Activated T-cell treated with anti-CD3 and anti-CD28 coated beads, Interleukin-2, amount 50 U/mL, for 4 hours (primary cell): ENCODE measurements around the gene CCL19. TPM values are rescaled to one million over a fixed set of nuclear protein-coding genes. Genes with fewer than 3 reads are reported as not detected.
"Not testable (repeated sequence)": the region's sequence is repeated elsewhere in the genome, so short reads cannot be mapped to it uniquely, and the experiment has no call there.

Experiments
- ATAC-seq, 2 donors: fragments of 200-7000 bp; cut with Tn5 transposase; one replicate each; pipeline ENCODE4 v1.10.0; 2021
- DNase-seq: peaks from one replicate; pipeline ENCODE4 v3.0.0-alpha.2; 2020
- H3K27me3 Mint-ChIP-seq: one replicate; pipeline ENCODE4 v1.8.0; 2021; ENCODE audit warnings: low read depth, mixed read lengths
- H3K36me3 Mint-ChIP-seq: one replicate; pipeline ENCODE4 v1.8.0; 2022; ENCODE audit warnings: mixed read lengths; ENCODE audit not compliant: insufficient read depth
- H3K4me1 Mint-ChIP-seq: one replicate; pipeline ENCODE4 v1.8.0; 2021; ENCODE audit warnings: low read depth, mixed read lengths
- H3K4me3 Mint-ChIP-seq: one replicate; pipeline ENCODE4 v1.8.0; 2021; ENCODE audit warnings: mild to moderate bottlenecking, moderate library complexity, mixed read lengths
- H3K9me3 Mint-ChIP-seq: one replicate; pipeline ENCODE4 v1.8.0; 2021; ENCODE audit warnings: mixed read lengths
- total RNA-seq, 3 donors: library from RNA; stranded (reverse); gene quantifications; one replicate each; pipeline ENCODE4 v1.2.1, GENCODE V29; 2021

The CCL19 gene
- total RNA-seq: 1 to 10 TPM in 2 of 3 donors, under 1 TPM in 1; 0.82 to 1.1 (median 1.0) TPM

DNA sequence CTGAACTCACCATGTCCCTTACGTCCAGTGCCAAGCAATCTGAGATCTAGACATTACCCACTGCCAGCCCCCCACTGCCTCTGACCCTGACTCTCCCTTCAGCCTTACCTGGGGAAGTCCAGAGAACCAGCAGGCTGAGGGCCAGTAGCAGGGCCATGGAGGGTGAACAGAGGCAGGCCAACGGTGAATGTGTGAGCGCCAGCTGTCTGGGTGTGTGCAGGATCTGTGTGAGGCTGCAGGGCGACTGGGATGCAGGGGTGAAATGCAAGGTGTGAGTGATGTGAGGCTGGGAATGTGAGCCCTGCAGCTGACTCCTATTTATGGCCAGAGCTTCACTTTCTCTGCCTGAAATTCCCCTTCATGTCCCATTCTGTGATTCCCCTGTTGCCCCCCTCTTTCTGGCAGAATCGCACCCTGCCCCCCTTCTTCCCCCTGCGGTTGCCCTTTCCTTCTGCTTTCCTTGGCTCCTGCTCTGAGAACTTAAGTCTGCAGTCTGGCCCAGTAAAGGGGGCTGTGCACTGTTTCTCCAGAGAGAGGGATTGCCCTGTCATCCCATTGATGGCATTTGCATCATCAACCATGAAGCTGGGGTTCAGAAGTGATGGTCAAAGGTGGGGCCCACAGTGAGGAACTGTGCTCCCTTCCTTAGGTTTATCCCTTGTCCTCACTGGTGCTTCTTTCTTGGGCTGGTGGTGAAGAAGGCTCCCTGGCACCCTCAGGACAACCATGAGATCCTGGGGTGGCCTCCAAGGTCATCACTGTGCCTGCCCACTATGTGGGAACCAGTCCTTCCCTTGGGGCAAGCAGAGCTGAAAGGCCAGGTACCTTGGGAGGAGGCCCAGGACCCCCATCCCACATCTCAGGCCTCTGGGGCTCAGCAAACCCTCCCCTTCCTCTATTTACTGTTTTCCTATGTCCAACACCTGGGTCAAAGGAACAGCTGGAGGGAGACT lies at the start of gene CCL19:
TSS of gene CCL19 (minus strand) at position 294 of the 953 bp plus-strand sequence. CDS start at position 157, 137 bp downstream.
- DNase-seq (no peak), ATAC-seq (no peak)
- Mint-ChIP-seq H3K4me3 (no peak within 1 kb of the TSS), H3K27me3 (peaks cover 3% of the 10 kb centered on the region), H3K9me3 (no peaks in the 10 kb centered on the region), H3K36me3 (no peaks in the 10 kb centered on the region), H3K4me1 (no peaks in the 10 kb centered on the region)

DNA sequence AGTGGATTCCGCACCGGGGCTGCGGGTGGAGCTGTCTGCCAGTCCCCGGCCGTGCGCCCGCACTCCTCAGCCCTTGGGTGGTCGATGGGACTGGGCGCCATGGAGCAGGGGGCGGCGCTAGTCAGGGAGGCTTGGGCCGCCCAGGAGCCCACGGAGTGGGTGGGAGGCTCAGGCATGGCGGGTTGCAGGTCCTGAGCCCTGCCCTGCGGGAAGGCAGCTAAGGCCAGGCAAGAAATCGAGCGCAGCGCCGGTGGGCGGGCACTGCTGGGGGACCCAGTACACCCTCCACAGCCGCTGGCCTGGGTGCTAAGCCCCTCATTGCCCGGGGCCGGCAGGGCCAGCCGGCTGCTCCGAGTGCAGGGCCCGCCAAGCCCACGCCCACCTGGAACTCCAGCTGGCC lies 49.1 kb upstream of the CCL19 start:
- not testable (repeated sequence) for H3K4me1 Mint-ChIP-seq, H3K9me3 Mint-ChIP-seq, DNase-seq, H3K36me3 Mint-ChIP-seq, ATAC-seq, H3K4me3 Mint-ChIP-seq
- peaks cover 15% of the 10 kb centered on the region for H3K27me3 Mint-ChIP-seq

DNA sequence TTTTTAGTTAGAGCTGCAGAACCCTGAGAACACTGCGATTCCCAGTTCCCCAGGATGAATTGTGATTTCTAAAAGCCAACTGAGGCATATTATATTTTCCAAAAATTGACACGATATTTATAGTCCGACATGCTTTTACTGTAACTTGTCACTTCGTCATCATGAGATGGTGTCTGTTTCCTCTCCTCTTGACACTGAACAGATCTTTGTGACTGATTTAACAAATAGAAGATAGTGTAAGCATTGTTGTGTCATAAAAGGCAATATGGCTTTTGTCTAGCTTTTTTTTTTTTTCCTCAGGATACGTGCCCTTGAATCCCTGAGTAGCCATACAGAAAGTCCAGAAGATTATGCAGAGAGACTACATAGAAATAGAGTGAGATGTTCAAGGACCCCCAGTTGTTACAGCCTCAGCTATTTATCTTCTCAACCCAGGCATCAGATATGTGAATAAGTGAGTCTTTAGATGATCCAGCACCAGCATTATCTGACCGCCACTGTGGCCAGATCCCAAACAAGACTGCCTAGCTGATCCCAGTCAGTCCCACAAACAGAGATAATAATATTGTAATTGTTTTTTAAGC lies 46.7 kb upstream of the CCL19 start:
- peaks cover 10% of the 10 kb centered on the region for H3K27me3 Mint-ChIP-seq
- ATAC-seq (no peak), DNase-seq (no peak)
- no peak overlapping the region for H3K4me3 Mint-ChIP-seq
- no peaks in the 10 kb centered on the region for H3K4me1 Mint-ChIP-seq
- no peaks in the 10 kb centered on the region for H3K36me3 Mint-ChIP-seq
- no peaks in the 10 kb centered on the region for H3K9me3 Mint-ChIP-seq

DNA sequence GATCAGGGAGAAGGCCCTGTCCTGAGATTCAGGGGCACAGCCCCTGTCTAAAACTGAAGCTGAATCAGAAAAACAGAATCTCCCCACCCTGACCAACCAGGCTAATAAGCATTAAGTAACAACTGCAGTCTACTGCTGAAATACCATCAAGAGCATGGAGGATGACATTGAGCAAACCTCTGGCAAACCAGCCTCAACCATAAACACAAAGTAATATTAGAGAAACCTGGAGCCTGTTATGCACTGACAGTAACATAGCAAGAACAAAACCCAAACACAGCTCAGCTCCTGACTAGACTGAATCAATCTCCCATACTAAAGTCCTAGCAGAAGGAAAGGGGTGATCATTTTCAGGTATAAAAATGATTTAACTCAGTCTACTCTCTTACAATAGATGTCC lies 43.6 kb upstream of the CCL19 start:
- no peaks in the 10 kb centered on the region for H3K36me3 Mint-ChIP-seq
- H3K4me1 Mint-ChIP-seq: no peaks in the 10 kb centered on the region
- H3K4me3 Mint-ChIP-seq: no peak overlapping the region
- DNase-seq: no peak
- peaks cover 5% of the 10 kb centered on the region for H3K27me3 Mint-ChIP-seq
- ATAC-seq: no peak
- no peaks in the 10 kb centered on the region for H3K9me3 Mint-ChIP-seq

DNA sequence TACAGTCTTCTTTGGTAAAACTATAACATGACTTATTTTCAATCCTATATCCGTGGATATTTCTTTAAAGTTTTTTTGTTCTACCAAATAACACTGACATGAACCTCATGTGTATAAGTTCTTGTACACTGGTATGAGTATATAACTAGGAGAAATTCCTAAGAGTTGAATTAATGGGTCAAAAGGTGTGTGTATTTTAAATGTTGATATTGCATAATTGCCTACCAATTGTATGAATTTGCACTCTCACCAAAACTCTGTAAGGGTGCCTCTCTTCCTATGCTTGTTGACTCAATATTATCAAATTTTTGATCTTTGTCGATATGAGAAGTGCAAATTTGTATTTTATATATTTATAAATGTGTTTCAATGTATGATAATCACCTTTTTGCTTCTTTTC lies 41.8 kb upstream of the CCL19 start:
- no peak for ATAC-seq
- Mint-ChIP-seq H3K36me3 (no peaks in the 10 kb centered on the region), H3K4me3 (no peak overlapping the region), H3K4me1 (no peaks in the 10 kb centered on the region), H3K27me3 (peaks cover 2% of the 10 kb centered on the region), H3K9me3 (no peaks in the 10 kb centered on the region)
- no peak for DNase-seq

DNA sequence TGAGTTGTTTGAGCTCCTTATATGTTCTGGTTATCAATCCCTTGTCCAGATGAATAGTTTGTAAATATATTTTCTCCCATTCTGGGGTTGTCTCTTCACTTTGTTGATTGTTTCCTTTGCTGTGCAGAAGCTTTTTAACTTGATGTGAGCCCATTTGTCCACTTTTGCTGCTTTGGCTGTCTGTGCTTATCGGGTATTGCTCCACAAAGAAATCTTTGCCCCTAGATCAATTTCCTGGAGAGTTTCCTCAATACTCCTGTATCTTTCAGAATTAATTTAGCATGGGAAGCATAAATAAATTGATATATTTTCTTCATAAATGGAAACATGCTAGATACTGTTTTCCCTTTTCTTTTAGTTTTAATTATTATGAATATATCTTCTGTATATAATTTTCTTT lies 41.4 kb upstream of the CCL19 start:
- DNase-seq (no peak), ATAC-seq (no peak)
- Mint-ChIP-seq H3K4me1 (no peaks in the 10 kb centered on the region), H3K9me3 (no peaks in the 10 kb centered on the region), H3K27me3 (no peaks in the 10 kb centered on the region), H3K36me3 (no peaks in the 10 kb centered on the region), H3K4me3 (no peak overlapping the region)

DNA sequence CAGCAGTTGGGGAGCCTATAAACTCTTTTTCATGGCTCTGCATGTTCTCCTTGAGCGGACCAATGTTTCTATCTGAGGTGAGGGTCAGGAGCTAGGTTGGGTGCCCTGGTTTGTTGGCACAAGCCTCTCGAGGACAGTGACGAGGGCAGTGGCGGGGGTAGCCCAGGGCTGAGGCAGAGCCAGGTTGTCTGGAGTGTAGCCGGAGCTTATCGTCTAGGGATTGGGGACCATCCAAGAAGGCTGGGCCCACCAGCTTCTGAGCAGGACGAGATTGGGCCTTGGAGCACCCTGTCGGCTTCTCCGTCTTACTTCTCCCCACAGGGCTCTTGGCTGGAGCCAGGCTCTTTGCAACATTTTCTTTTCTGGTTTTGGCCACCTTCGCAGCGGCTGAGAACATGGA lies 32.1 kb upstream of the CCL19 start:
- DNase-seq (no peak), ATAC-seq (no peak)
- Mint-ChIP-seq H3K27me3 (peaks cover 5% of the 10 kb centered on the region), H3K9me3 (no peaks in the 10 kb centered on the region), H3K4me1 (no peaks in the 10 kb centered on the region), H3K36me3 (no peaks in the 10 kb centered on the region), H3K4me3 (no peak overlapping the region)

DNA sequence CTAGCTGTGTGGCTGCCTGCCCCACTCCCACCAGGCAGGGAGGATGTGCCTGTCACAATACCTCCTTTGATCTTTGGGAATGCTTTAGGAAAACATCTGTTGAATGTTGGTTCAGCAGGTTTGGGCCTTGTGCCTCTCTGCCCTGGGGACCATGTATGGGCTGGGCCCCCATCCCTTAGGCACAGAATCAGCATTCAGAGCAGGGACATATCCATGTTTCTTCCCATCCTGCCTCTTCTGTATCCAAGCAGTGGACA lies 28.6 kb upstream of the CCL19 start:
- ATAC-seq, H3K9me3 Mint-ChIP-seq, H3K27me3 Mint-ChIP-seq, DNase-seq, H3K36me3 Mint-ChIP-seq, H3K4me3 Mint-ChIP-seq, H3K4me1 Mint-ChIP-seq: not testable (repeated sequence)

DNA sequence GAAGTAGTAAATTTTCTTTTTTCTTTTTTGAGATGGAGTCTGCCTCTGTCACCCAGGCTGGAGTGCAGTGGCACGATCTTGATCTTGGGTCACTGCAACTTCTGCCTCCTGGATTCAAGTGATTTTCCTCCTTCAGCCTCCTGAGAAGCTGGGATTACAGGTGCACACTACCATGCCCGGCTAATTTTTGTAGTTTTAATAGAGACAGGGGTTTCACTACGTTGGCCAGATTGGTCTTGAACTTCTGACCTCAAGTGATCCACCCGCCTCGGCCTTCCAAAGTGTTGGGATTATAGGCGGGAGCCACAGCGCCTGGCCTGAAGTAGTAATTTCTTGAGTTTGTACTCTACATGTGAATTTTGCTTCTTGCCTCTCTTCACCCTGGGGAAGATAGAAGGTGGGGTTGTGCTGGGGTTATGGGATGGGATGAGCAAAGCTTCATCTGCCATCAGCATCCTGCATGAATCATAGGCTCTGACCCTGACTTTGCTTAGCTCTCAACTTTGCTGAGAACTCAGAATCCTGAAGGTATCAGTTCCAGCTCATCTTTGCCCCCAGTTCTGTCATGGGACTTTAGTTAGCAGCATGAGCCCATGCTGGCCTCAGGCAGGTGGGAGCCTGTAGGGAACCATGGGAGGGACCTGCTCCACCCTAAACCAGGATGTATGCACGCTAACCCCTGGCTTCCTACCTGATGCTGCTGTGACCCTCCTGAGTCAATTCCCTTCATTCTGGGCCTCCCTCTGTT lies 28.1 kb upstream of the CCL19 start:
- no peaks in the 10 kb centered on the region for H3K36me3 Mint-ChIP-seq
- H3K27me3 Mint-ChIP-seq: peaks cover 12% of the 10 kb centered on the region
- H3K9me3 Mint-ChIP-seq: no peaks in the 10 kb centered on the region
- no peak overlapping the region for H3K4me3 Mint-ChIP-seq
- H3K4me1 Mint-ChIP-seq: no peaks in the 10 kb centered on the region
- DNase-seq: no peak
- ATAC-seq: no peak

DNA sequence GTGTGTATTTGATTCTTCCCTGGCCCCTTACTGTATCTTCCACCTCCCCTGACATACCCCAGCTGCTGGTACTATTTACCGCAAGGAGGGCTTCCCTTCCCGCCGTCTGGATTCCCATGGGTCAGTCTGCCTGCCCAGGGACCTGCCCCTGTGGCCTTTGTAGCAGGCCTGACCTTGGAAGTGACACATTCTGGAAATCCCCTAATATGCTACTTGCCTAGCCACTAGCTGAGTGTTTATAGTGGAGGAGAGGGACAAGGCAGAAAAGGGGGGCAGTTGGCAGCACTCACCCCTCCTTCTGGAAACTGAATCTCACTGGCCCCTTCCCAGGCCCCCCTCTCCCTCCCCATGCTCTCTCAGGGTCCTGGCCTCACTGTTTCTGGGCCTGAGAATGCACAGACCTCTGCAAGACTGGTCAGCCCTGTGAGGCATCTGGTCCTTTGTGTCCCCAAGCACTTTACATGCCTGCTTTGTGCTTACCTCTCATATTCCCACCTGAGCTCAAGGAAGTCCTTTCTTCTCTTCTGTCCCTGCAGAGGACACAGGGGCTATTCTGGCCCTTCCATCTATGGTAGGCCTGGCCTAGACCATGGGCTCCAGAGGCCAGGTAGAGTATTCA lies 27.0 kb upstream of the CCL19 start:
- ATAC-seq (no peak), DNase-seq (no peak)
- no peak overlapping the region for H3K4me3 Mint-ChIP-seq
- H3K27me3 Mint-ChIP-seq: peaks cover 17% of the 10 kb centered on the region
- H3K4me1 Mint-ChIP-seq: no peaks in the 10 kb centered on the region
- H3K9me3 Mint-ChIP-seq: no peaks in the 10 kb centered on the region
- H3K36me3 Mint-ChIP-seq: no peaks in the 10 kb centered on the region

DNA sequence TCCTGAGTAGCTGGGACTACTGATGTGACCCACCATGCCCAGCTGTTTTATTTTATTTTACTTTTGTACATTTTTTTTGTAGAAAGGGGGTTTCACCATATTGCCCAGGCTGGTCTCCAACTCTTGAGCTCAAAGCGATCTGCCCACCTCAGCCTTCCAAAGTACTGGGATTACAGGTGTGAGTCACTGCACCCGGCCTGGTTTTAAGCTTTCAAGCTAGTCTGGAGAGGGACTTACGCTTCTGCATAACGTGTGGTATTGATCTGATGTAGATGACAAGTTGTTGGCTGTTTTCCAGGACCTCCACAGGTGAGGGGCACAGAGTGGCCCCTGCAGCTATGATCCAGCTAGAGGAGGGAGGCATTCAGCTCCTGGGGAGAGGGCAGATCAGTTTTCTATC lies 25.6 kb upstream of the CCL19 start:
- H3K27me3 Mint-ChIP-seq: peaks cover 19% of the 10 kb centered on the region
- no peaks in the 10 kb centered on the region for H3K9me3 Mint-ChIP-seq
- no peaks in the 10 kb centered on the region for H3K36me3 Mint-ChIP-seq
- no peaks in the 10 kb centered on the region for H3K4me1 Mint-ChIP-seq
- no peak overlapping the region for H3K4me3 Mint-ChIP-seq
- DNase-seq (no peak), ATAC-seq (no peak)

DNA sequence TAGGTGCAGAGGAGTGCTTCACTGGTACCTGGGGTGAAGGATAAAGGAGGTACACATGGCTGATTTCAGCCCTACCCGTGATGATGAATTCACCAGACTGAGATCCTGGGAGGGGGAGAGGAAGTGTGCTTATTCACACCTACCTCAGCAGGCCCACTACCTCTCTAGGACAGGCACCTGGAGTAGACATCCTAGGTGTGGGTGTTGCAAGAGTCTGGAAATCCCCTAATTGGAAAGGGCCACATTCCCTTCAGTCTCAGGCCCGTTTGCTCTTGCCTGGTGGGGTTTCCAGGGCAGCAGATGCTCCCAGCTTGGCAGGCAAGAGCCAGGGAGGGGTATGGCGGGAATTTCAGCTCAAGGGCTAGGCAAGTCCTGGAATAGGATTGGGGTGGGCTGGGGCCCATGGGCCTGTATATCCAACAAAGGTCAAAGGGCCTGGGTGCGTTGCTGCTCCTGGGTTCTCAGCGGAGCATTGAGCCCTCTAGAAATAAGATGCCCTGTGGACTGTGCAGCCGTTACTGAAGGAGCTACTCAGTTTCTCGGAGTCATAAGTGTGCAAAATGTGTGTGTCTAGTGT lies 24.7 kb upstream of the CCL19 start:
- no peak for ATAC-seq
- Mint-ChIP-seq H3K4me3 (no peak overlapping the region), H3K27me3 (peaks cover 16% of the 10 kb centered on the region), H3K9me3 (no peaks in the 10 kb centered on the region), H3K4me1 (no peaks in the 10 kb centered on the region), H3K36me3 (no peaks in the 10 kb centered on the region)
- no peak for DNase-seq

DNA sequence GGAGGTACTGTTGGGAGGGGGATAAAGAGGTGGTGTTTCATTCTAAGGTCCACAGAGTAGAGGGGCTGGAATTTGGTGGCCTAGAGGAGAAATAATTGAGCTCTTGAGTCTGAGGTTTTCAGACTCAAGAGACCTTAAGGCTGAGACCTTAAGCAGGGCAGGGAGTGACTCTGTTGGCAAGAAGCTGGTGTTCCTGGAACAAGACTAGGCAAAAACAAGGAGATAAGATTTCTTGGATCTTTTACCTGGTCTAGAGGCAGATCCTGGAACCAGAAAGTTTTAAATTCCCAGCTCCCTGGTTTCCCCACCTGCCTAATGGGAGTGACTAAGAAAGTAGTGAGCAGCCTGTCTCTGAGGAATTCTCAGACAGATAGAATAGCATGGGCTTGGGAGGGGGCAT lies 22.9 kb upstream of the CCL19 start:
- H3K9me3 Mint-ChIP-seq: no peaks in the 10 kb centered on the region

DNA sequence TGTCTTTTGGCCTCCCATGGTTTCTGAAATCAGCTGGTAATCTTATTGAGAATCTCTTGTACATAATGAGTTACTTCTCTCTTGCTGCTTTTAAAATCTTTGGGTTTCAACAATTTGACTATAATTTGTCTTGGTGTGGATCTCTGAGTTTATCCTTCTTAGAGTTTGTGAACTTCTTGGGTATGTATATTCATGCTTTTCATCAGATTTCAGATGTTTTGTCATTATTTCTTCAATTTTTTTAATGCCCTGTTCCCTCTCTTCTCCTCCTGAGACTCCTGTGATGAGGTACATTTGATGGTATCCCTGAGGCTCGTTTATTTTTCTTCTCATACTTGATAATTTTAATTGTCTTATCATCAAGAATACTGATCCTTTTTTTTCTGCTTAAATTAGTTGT lies 21.1 kb upstream of the CCL19 start:
- Mint-ChIP-seq H3K36me3 (no peaks in the 10 kb centered on the region), H3K4me1 (no peaks in the 10 kb centered on the region), H3K27me3 (peaks cover 14% of the 10 kb centered on the region), H3K4me3 (no peak overlapping the region), H3K9me3 (no peaks in the 10 kb centered on the region)
- ATAC-seq (no peak), DNase-seq (no peak)

More for the DNA sequence above, 22.9 kb upstream of the CCL19 start:
- no peak for DNase-seq
- H3K27me3 Mint-ChIP-seq: peaks cover 14% of the 10 kb centered on the region
- no peaks in the 10 kb centered on the region for H3K4me1 Mint-ChIP-seq
- no peak overlapping the region for H3K4me3 Mint-ChIP-seq
- no peak for ATAC-seq
- H3K36me3 Mint-ChIP-seq: no peaks in the 10 kb centered on the region
